GM19455 (cell line): ENCODE data around the gene CD2AP.
"Not testable (repeated sequence)": the region's sequence is repeated elsewhere in the genome, so short reads cannot be mapped to it uniquely, and the experiment has no call there.

Source experiments
- ATAC-seq: cut with Tn5 transposase; IDR thresholded peaks from one replicate; pipeline ENCODE4 v1.9.1; 2021; ENCODE audit not compliant: unreplicated experiment

Gene CD2AP

DNA sequence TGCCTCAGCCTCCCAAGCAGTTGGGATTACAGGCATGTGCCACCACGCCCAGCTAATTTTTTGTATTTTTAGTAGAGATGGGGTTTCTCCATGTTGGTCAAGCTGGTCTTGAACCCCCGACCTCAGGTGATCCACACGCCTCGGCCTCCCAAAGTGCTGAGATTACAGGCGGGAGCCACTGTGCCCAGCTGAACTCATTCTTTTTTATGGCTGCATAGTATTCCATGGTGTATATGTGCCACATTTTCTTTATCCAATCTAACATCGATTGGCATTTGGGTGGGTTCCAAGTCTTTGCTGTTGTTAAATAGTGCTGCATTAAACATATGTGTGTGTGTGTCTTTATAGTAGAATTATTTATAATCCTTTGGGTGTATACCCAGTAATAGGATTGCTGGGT, 78.9 kb downstream of the CD2AP start:
- not testable (repeated sequence) for ATAC-seq

DNA sequence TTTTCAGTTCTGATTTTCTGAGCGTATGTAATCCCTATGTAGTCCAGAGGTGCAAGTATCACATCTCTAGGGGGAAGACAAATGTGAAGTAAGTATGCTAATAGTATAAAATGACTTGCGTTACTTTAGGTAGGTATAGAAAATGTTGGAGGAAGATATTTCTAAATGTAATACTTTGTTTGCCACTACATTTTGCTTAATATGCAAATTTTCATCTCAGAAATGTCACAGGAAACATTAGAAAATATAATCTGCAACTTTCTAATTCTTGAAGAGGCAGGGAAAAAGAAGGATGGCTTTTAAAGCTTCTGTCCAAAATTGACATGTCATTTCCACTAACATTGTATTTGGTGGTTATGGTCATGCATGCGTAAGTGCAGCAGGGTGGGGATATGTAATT, 85.6 kb downstream of the CD2AP start:
- no peak for ATAC-seq

DNA sequence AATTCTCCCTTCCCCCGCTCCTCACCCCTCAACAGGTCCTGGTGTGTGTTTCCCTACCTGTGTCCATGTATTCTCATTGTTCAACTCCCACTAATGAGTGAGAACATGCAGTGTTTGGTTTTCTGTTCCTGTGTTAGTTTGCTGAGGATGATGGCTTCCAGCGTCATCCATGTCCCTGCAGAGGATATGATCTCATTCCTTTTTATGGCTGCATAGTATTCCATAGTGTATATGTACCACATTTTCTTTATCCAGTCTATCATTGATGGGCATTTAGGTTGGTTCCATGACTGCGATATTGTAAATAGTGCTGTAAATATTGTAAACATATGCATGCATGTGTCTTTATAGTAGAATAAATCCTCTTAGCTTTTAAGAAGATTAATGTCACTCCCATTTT, 89.0 kb downstream of the CD2AP start:
- not testable (repeated sequence) for ATAC-seq

DNA sequence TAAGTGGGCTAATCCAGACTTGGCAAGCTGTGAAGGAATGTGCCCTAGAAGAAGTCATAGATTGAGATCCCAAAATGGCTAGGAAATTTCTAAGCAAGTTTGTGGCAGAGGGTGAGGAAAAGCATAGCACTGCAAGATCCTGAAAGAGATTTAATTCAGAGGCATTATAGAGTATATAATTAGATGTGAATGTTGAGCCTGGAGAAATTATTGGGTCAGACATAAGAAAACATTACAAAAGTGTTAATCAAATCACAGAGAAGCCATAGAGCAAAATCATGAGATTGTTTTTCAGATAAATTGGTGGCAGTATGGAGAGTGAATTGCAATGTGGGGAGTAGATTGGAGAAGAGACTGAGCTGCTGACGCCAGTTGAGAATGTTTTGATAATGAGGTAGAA, 90.0 kb downstream of the CD2AP start:
- no peak for ATAC-seq

DNA sequence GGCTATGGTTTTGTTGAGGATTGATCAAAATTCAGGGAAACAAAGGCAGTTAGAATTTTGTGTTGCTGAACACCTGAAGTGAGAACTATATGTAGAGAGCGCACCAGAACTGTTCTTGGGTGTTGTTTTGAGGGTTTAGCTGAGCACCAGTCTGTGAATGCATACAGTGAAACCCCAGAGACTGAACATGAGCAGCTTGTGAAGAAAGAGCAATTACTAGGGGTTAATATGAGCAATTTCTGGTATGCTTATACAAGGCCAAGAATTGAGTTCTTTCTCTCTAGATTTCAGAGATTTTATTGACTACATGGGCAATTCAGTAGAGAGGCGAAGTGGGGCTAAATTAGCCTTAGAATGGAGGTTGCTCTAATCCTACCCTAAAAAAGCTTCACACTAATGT, 93.9 kb downstream of the CD2AP start:
- no peak for ATAC-seq

DNA sequence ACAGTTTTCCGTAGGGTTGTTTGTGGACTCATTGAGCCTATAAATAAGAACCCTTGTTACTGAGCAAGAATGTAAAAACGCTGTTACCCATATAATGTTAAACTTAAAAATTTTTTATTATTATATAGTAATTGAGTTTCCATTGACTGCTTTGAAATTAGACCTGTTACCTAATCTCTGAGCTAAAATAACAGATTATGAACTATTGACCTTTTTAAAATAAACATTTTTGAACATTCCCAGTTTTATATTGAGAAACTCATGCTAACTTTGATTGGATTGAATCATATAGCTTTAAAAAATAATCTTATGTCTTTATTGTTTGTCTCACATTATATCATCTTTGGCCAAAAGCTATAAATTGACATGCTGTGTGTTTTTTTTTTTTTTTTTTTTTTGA, 95.5 kb downstream of the CD2AP start:
- ATAC-seq: no peak

DNA sequence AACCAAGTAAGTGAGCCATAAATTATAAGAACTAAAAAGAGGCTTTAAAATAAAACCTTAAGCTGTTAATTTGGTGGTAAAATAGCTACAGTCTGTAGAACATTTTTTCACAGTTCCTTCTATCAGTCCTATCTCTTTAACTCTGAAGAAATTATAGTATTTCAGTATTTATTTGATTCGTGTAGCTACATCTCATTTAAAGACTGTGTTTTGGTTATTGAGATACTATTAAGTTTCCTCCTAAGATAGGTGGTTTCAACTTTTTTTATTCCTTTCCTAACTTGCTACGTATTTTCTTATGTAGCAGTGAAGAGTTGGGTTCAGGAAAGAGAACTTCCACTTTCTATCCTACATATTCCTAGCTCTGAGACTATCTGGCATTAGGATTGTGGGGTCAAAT, 97.2 kb downstream of the CD2AP start:
- no peak for ATAC-seq

DNA sequence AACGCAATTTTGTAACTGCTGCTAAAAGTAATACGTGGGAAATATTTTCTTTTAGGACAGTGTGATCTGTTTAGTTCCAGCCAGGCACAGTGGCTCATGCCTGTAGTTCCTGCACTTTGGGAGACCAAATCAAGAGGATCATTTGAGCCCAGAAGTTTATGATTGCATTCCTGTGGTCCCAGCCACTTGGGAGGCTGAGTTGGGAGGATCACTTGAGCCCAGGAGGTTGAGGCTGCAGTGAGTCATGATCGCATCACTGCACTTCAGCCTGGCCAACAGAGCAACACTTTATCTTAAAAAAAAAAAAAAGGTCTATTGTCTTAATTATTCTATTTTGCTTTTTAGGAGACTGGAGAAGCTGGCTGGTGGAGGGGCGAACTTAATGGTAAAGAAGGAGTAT, 101.5 kb downstream of the CD2AP start:
- ATAC-seq: no peak

DNA sequence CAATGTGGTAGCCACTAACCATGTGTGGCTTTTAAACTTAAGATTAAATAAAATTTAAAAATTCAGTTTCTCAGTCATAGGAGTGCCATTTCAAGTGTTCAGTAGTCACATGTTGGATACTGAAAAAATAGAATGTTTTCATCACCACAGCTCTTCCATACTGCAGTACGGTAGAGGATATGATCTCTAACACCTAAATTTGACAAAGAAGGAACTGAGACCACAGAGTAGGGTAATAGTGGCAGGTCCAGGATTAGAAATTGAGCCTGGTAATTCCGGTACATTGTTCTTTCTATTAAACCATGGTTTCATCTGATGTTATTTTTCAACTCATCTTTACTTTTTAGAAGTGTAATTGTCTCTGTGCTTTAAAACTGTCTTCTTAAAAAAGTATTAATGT, 104.0 kb downstream of the CD2AP start:
- peak; percentile 80 for ATAC-seq

DNA sequence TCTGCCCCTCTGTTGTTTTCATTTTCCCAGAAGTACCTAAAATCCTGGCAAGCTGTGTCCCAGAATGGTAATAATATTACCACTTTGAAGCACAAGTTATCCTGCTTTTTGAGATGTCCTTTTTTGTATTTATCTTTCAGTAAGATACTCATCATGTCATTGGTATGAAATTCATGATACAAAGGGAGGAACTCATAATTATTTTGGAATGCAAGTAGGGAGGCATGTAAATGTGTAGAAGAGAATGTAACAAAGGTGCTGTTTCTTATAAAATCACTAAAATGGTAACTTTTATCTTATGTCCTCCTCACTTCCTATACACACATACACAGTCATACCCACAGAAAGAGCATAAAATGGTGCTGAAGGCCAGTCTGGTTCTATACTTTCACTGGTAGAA, 109.9 kb downstream of the CD2AP start:
- ATAC-seq: no peak

DNA sequence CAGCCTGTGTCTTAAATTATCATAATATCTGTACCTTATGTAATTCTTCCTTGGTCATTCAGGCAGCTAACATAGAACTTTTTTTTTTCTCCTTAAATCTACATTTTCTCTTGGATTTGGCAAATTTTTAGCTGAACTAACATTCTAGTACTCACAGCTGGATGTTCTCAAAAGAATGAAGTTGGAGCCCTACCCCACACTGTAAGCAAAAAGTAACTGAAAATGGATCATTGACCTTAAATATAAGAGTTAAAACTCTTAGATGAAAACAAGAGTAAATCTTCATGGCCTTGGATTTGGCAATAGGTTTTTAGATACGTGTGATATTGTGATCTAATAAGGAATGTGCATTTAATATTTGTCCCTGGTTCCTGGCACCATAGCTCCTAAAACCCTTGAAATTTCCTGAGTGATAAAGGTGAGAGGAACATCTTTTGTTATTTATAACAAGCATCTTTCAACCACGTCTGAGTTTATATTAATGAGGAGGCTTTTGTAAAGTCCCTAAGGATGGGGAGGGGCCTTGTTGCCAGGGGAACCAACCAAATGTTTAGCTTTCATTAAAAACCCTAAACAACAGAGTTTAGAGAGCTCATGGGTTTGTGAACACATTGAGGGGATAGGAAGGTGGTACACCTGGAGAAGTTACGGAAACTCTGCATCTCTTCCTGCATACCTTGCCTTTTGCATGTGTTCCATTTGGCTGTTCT, 114.7 kb downstream of the CD2AP start:
- ATAC-seq: no peak

DNA sequence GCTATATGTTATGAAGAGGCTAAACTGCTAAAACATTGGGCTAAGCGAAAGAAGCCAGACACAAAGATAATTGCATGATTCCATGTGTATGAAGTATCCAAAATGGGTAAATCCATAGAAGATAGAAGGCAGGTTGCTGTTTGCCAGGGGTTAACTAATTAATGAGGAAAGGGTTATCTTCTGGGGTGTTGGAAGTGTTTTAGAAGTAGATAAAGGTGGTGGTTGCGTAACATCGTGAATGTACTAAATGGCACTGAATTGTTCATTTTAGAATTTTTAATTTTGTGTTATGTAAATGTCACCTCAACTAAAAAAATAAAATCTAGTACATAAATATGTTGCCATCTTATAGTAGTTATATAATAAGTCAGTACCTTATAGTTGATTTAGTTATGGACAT, 116.4 kb downstream of the CD2AP start:
- no peak for ATAC-seq

DNA sequence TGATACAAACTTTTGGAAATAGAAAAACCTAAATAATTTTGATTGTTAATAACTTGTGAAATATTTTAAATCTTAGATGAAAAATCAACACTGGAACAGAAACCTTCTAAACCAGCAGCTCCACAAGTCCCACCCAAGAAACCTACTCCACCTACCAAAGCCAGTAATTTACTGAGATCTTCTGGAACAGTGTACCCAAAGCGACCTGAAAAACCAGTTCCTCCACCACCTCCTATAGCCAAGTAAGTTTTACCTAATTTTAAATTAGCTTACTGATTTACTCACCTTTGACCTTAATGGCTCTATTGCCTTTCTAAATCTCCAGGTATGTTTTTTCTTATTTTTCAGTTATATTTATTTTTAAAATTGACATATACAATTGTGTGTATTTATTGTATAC, 118.2 kb downstream of the CD2AP start:
- ATAC-seq: no peak

DNA sequence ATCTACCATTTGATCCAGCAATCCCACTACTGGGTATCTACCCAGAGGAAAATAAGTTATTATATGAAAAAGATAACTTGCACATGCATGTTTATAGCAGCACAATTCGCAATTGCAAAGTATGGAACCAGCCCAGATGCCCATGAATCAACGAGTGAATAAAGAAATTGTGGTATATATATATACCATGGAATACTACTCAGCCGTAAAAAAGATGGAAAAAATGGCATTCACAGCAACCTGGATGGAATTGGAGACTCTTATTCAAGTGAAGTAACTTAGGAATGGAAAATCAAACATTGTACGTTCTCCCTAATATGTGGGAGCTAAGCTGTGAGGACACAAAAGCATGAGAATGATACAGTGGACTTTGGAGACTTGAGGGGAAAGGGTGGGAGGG, 120.8 kb downstream of the CD2AP start:
- no peak for ATAC-seq

DNA sequence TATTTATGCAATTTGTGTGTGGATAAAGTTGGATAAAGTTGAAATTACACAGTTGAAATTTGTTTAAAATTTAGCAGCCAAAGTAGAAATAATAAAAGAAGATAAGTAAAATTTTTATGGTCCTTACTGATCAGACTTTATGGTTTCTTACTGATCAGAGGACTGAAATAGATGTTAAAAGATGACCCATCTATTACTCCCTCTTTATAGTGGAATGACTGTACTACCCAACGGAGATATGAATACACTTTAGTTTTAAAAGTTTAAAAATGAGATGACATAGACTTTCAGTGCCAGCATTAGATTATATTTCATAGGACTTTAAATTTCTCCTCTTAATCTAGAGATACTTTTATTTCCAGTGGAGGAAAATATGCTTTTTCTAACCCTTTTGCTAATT, 121.9 kb downstream of the CD2AP start:
- ATAC-seq: no peak

DNA sequence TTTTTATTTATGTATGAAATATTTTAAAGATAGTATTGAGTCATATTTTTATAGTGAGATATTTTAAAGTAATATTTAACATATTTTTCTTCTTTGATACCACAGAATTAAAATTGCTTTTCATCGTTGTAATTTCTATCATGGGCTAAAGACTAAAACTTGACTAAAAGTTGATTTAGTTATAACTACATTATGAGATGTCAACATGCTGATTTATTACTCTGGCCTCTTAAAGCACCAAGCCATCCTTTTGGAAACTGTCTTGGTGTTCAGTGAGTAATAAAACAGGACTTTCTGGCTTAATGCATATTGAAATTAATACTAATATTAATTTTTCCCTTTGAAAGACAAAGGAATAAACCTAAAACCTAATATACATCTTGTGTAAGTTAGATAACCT, 125.6 kb downstream of the CD2AP start:
- no peak for ATAC-seq

DNA sequence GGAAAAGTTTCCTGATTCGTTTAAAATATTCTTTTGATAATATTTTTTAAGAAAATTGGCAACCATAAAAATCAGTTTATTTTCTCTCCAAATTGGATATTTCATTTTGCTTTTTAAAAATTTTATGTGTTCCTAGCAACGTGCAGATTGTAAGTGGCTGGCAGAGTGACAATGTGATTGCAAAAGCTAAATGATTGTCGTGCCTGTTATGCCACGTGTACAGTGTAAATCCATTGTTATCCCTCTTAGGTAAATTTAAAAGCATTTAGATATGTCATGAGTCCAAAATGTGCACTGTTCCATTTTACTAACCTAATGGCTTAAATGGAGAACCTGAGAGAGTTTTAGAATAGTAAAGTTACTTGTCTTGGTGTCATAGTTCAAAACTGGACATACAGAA, 126.4 kb downstream of the CD2AP start:
- ATAC-seq: no peak

DNA sequence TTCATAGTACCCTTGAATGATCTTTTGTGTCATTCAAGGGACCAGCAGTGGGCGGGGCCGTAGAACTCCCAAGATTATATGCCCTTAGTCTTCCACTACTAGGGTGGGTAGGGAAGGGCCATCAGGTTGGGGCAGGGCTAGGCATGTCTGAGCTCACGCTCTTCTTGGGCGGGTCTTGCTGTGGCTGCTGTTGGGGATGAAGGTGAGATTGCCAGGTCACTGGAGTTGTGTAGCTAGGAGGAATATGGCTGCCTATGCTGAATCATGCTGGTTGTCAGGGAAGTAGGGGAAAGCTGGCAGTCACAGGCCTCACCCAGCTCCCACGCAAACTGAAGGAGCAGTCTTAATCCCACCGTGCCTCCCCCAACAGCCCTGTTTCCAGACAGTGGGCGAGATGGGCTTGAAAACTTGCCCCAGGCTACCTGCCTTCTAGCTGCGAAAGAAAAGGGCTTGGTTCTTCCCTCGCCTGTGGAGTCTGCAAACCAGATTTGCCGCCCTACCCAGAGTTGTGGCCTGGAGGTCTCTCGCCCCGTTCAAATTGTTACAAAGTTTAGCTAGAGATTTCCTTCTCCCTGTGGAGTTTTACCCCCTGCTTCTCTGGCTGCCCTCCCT, 144.4 kb downstream of the CD2AP start:
- no peak for ATAC-seq

DNA sequence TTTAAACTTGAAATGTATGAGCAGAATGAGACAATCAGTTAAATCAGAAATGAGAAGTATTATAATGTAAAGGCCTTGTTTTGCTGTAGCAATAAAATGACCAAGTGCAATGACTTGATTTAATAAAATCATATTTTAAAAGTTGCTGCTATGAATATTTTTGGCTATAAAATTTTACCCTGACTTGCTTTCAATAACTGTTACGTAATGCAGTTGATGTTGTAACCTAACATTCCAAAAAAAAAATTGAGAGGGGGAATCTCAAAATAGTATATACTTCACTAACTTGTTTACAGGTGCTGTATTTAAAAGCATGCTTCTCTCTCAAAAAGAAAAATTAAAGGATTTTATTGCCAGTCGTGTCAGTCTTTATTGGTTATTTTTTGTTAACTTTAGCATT, 149.2 kb downstream of the CD2AP start:
- ATAC-seq: no peak

DNA sequence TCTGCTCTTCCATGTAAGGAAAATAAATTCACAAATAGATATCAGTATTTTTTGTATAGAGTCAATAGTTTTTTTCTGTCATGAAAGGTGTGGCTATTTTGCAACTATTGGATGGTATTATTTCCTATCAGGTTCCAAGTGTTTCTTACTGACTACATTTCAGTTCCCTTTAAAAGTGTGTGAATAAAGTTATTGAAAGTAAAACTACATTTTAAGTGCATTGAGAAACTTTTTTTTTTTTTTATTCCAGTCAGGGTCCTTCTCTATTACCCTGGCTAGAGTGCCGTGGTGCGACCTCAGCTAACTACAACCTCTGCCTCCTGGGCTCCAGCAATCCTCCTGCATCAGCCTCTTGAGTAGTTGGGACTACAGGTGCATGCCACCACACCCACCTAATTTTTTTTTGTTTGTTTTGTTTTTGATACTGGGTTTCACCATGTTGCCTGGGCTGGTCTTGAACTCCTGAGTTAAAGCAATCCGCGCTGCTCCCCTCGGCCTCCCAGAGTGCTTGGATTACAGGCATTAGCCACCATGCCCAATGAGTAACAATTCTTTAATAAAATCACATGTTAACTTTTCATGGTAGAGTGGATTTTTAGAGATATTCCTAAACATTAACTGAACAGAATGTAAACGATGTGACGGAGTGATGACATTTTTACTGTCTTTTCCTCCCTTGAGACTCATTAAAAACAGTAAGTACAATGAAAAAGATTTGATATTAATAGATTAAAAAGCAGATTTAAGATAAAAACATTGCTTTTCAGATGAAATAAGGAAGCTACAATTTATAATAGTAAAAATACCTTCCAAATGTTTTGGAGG, 151.1 kb downstream of the CD2AP start:
- ATAC-seq: no peak

DNA sequence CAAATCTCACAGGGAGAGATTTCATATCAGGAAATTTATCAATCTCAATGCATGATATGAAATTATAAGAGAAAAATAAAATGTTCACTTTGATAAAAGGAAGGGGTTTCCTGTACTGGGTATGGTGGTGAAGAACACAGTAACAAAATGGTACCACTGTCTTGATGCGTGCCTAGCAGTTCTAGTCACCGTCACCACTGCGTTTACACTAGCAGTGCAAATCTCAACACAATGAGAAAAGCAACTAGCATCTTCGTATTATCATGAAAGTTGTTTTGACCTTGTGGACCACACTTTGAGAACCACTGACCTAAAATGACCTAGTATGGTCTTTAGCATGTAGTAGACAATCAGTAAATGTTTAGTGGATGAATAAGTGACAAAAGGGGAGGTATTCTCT, 152.4 kb downstream of the CD2AP start:
- no peak for ATAC-seq

DNA sequence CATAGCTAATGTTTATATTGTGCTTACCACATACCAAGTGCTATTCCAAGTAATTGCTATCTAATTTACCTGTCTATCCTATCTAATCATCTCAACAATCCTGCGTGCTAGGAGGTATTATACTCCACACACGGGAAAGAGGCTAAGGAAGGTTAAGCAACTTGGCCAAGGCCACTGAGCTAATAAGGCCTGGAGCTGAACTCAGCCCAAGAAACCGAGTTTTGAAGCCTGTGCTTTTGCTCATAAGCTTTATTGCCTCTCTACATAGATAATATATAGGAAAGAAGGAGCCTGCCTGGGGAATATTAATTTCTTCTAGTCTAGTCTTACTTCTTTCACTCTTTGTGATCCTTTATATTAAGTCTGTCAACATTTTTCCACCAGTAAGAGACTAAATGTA, 153.0 kb downstream of the CD2AP start:
- no peak for ATAC-seq
